PFSK-1 (cell line): ENCODE measurements around the gene IDH3A.

Experiments
- FOXP2 ChIP-seq: optimal IDR thresholded peaks from 2 replicates; pipeline ENCODE3; 2011; ENCODE audit warnings: borderline replicate concordance, control low read depth, inconsistent platforms; ENCODE audit not compliant: insufficient read depth; ENCODE audit errors: extremely low read length, extremely low read depth
- POLR2AphosphoS5 ChIP-seq: IDR thresholded peaks from 2 replicates; pipeline ENCODE4 v1.6.1; 2012; ENCODE audit warnings: low read depth, mild to moderate bottlenecking, control low read depth, low read length, moderate library complexity
- SIN3A ChIP-seq: IDR thresholded peaks from 2 replicates; pipeline ENCODE4 v1.6.1; 2012; ENCODE audit warnings: mild to moderate bottlenecking, low read length, moderate library complexity, borderline replicate concordance; ENCODE audit not compliant: insufficient read depth
- TAF1 ChIP-seq: IDR thresholded peaks from 2 replicates; pipeline ENCODE4 v1.6.1; 2012; ENCODE audit warnings: low read length, control low read depth, borderline replicate concordance; ENCODE audit not compliant: insufficient read depth
- TF ChIP-seq, protein P1 (sequence below), 2 experiments: IDR thresholded peaks; 2 replicates each; pipeline versions ENCODE4 v1.6.1 to v1.8.0; 2011 to 2012; ENCODE audit warnings: low read depth in 2 of 2, low read length in 2 of 2, control low read depth in 1 of 2, inconsistent platforms in 1 of 2, mild to moderate bottlenecking in 1 of 2, moderate library complexity in 1 of 2; ENCODE audit not compliant: insufficient read depth in 1 of 2

The IDH3A gene

GRCh38 chr15:78210349-78210717 is 61.2 kb downstream of the IDH3A start:
- TF ChIP-seq SIN3A (no peak), POLR2AphosphoS5 (no peak), TAF1 (no peak), FOXP2 (no peak)
- TF ChIP-seq, protein P1, sequence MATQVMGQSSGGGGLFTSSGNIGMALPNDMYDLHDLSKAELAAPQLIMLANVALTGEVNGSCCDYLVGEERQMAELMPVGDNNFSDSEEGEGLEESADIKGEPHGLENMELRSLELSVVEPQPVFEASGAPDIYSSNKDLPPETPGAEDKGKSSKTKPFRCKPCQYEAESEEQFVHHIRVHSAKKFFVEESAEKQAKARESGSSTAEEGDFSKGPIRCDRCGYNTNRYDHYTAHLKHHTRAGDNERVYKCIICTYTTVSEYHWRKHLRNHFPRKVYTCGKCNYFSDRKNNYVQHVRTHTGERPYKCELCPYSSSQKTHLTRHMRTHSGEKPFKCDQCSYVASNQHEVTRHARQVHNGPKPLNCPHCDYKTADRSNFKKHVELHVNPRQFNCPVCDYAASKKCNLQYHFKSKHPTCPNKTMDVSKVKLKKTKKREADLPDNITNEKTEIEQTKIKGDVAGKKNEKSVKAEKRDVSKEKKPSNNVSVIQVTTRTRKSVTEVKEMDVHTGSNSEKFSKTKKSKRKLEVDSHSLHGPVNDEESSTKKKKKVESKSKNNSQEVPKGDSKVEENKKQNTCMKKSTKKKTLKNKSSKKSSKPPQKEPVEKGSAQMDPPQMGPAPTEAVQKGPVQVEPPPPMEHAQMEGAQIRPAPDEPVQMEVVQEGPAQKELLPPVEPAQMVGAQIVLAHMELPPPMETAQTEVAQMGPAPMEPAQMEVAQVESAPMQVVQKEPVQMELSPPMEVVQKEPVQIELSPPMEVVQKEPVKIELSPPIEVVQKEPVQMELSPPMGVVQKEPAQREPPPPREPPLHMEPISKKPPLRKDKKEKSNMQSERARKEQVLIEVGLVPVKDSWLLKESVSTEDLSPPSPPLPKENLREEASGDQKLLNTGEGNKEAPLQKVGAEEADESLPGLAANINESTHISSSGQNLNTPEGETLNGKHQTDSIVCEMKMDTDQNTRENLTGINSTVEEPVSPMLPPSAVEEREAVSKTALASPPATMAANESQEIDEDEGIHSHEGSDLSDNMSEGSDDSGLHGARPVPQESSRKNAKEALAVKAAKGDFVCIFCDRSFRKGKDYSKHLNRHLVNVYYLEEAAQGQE (IDR thresholded peaks at IDR 0.05; ENCODE audit: insufficient read depth in 1 of 2, low read depth in 2 of 2, low read length in 2 of 2), result no peak

DNA sequence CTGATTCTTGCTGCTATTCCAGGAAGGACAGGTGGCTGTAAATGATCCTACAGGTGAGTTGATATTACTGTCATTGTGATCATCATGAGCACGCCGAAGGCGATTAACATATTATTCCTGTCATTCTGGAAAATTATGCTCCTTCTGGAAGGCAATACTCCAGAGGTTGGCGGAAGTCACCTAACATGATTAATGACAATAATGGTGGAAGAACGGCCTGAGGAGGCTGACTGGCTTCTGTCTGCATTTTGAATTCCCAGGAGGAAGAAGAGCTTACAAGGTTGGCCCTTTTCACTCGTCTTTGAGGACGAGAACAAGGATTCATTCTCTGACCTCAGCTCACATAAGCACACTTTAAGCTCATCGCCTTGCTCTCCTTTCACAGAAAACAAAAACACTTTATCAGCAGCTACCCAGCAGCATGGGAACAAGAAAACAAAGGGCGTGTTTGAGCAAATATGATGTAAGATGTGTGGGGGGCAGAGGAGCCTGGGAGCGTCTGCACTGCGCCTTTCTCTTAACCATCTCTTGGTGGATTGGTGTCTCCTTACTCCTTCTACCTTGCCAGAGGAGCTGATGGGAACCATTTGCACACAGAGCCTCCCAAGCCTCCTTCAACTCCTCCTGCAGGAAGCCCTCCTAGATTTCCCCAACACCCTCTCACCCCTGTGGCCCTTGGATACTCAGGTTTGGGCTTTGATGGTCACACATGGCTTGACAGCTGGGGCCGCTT is 62.2 kb downstream of the IDH3A start:
- TF ChIP-seq, protein P1 (IDR thresholded peaks at IDR 0.05; ENCODE audit: insufficient read depth in 1 of 2, low read depth in 2 of 2, low read length in 2 of 2), result no peak
- no peak for TF ChIP-seq TAF1
- no peak for TF ChIP-seq FOXP2
- TF ChIP-seq POLR2AphosphoS5, result no peak
- TF ChIP-seq SIN3A, result no peak

DNA sequence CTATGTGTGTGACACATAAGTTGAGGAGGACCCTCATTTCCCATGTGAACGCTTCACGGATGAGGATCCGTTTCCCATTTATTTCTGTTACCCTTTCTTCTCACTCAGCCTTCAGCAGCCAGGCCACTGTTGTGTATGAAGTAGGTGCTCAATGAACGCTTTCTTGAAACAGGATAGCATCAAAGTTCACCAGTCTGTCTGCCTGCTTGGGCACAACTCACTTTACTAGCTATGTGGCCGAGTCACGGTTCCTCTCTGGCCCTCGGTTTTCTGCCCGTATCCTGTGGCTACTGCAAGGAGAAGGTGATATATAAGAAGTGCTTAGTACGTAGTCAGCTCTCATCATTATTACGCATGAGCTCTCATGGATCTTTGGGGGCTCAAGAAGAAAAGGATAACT is 62.8 kb downstream of the IDH3A start:
- no peak for TF ChIP-seq SIN3A
- TF ChIP-seq, protein P1 (IDR thresholded peaks at IDR 0.05; ENCODE audit: insufficient read depth in 1 of 2, low read depth in 2 of 2, low read length in 2 of 2), result no peak
- no peak for TF ChIP-seq POLR2AphosphoS5
- TF ChIP-seq FOXP2, result no peak
- TF ChIP-seq TAF1, result no peak

DNA sequence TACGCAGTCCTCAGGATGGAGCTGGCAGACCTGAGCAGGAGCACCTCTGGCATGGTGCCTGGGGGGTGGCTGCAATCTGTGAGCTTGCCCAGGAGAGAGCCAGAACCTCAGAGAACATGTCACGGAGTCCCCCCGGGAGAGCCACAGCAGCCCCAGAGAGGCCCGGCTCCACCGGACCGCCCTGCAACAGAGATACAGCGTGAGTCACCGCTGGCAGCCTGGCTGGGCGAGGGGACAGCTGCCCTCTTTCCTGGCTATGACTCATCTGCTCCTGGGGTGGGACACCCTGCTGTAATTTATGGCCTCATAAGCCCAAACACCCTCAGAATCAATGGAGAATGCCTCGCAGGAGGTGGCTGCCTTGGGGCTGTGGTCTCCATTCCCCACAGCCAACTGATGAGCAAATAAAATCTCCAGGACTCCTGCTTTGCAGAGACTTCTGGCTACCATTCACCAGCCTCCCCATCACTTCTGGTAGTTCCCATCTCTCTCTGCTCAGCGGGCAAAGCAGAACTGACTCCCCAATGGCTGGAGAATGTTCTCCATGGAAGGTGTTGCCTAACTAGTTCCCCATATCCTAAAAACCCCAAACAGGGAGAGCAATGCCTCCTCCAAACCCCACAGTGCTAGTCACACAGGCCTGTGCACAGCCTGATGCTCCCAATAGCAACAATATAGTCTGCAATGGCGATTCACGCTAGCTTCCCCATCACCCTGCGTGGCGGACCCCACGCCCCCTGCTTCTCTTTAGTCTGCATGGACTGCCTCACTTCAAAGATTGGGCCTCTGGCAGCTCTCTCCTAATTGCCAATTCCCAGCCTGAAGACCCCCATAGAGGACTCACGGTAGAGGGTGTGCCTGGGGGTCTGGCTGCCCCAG is 63.6 kb downstream of the IDH3A start:
- TF ChIP-seq TAF1 (no peak), POLR2AphosphoS5 (no peak), FOXP2 (no peak), SIN3A (no peak)
- TF ChIP-seq, protein P1 (IDR thresholded peaks at IDR 0.05; ENCODE audit: insufficient read depth in 1 of 2, low read depth in 2 of 2, low read length in 2 of 2), result no peak
